ENCODE measurements around the gene ARHGAP15. TPM values are rescaled to one million over a fixed set of nuclear protein-coding genes. Genes with fewer than 3 reads are reported as not detected.

The ARHGAP15 gene
- total and polyA plus RNA-seq, 2 donors from 2014 or later = 5.7 to 23.1 TPM

DNA sequence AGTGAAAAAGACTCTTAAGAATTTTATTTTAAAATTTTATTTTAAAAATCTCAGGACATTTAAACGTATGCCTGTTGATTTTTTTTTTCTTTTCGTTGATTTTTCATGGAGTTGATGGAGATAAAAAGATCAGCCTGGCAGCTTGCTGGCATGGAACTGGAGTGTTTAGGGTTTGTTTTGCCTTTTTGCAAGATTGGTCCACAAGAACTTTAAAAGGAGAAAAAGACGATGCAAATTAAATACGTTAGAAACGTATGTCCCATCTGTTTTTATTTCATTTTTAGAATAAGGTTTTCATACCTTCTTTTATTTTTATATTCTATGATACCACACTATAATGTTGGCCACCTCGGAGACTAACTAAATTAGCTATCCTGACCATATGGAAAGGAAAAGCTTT lies 254.9 kb downstream of the ARHGAP15 start:
- Histone ChIP-seq H3K36me3 (ENCODE audit: control insufficient read depth in 2 of 3, insufficient read depth in 3 of 3, low read length in 3 of 3) (no peaks in the 10 kb centered on the region), H3K27me3 (ENCODE audit: control insufficient read depth, insufficient read depth, low read length) (no peaks in the 10 kb centered on the region), H3K27ac (ENCODE audit: low read depth in 2 of 2, low read length in 2 of 2) (no peak overlapping the region), H3K9me3 (ENCODE audit: control insufficient read depth in 2 of 3, insufficient read depth in 1 of 3, low read length in 3 of 3) (no peaks in the 10 kb centered on the region), H3K9ac (ENCODE audit: low read length in 3 of 3) (no peak overlapping the region), H3K4me1 (ENCODE audit: control insufficient read depth in 2 of 3, insufficient read depth in 2 of 3, low read depth in 1 of 3, low read length in 3 of 3) (no peaks in the 10 kb centered on the region), H3K4me3 (ENCODE audit: low read length in 3 of 3) (no peak overlapping the region)
- no peak for DNase-seq
- intact Hi-C loops (cut with DNase I) = no loop called here
- no peak for TF ChIP-seq CTCF (IDR thresholded peaks at IDR 0.05; ENCODE audit: borderline replicate concordance, extremely low read depth, insufficient read depth)
- no peak for FAIRE-seq

GRCh38 chr2:143390171-143390570 lies 261.0 kb downstream of the ARHGAP15 start:
- Histone ChIP-seq H3K4me1 (ENCODE audit: control insufficient read depth in 2 of 3, insufficient read depth in 2 of 3, low read depth in 1 of 3, low read length in 3 of 3) (no peaks in the 10 kb centered on the region), H3K9me3 (ENCODE audit: control insufficient read depth in 2 of 3, insufficient read depth in 1 of 3, low read length in 3 of 3) (no peaks in the 10 kb centered on the region), H3K4me3 (ENCODE audit: low read length in 3 of 3) (no peak overlapping the region), H3K36me3 (ENCODE audit: control insufficient read depth in 2 of 3, insufficient read depth in 3 of 3, low read length in 3 of 3) (no peaks in the 10 kb centered on the region), H3K9ac (ENCODE audit: low read length in 3 of 3) (no peak overlapping the region), H3K27ac (ENCODE audit: low read depth in 2 of 2, low read length in 2 of 2) (no peak overlapping the region), H3K27me3 (ENCODE audit: control insufficient read depth, insufficient read depth, low read length) (no peaks in the 10 kb centered on the region)
- FAIRE-seq (no peak), DNase-seq (no peak)
- TF ChIP-seq CTCF (IDR thresholded peaks at IDR 0.05; ENCODE audit: borderline replicate concordance, extremely low read depth, insufficient read depth) = no peak
- intact Hi-C loops (cut with DNase I) = no loop called here

- no peaks in the 10 kb centered on the region for H3K4me1 ChIP-seq (ENCODE audit: control insufficient read depth in 2 of 3, insufficient read depth in 2 of 3, low read depth in 1 of 3, low read length in 3 of 3)
- no peak overlapping the region for H3K4me3 ChIP-seq (ENCODE audit: low read length in 3 of 3)
- no peak overlapping the region for H3K27ac ChIP-seq (ENCODE audit: low read depth in 2 of 2, low read length in 2 of 2)
- no peaks in the 10 kb centered on the region for H3K36me3 ChIP-seq (ENCODE audit: control insufficient read depth in 2 of 3, insufficient read depth in 3 of 3, low read length in 3 of 3)
- H3K9me3 ChIP-seq (ENCODE audit: control insufficient read depth in 2 of 3, insufficient read depth in 1 of 3, low read length in 3 of 3) = no peaks in the 10 kb centered on the region
- TF ChIP-seq CTCF (IDR thresholded peaks at IDR 0.05; ENCODE audit: borderline replicate concordance, extremely low read depth, insufficient read depth) = no peak
- FAIRE-seq = no peak
- no peak for DNase-seq
- intact Hi-C loops (cut with DNase I) = no loop called here
- H3K27me3 ChIP-seq (ENCODE audit: control insufficient read depth, insufficient read depth, low read length) = no peaks in the 10 kb centered on the region
- no peak overlapping the region for H3K9ac ChIP-seq (ENCODE audit: low read length in 3 of 3)
Measured at GRCh38 chr2:143392358-143392757, 263.1 kb downstream of the ARHGAP15 start.

DNA sequence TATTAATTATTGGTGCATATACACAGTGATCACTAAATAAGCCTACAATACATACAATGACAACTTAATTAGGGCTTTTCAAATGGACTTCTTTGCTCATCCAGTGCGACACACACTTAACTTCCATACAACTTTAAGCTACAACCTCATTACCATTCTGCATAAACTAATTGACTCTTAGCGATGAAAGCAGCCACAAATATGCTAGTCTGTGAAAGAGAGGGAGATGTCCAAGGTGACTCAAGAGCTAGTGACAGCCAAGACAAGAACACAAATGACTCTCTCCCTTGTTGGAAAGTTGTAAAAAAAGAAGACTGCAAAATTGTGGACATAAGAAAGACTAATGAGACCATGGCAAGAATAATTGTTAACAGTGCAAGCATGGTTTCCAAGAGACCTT lies 264.8 kb downstream of the ARHGAP15 start:
- Histone ChIP-seq H3K9me3 (ENCODE audit: control insufficient read depth in 2 of 3, insufficient read depth in 1 of 3, low read length in 3 of 3) (no peaks in the 10 kb centered on the region), H3K4me3 (ENCODE audit: low read length in 3 of 3) (no peak overlapping the region), H3K9ac (ENCODE audit: low read length in 3 of 3) (no peak overlapping the region), H3K4me1 (ENCODE audit: control insufficient read depth in 2 of 3, insufficient read depth in 2 of 3, low read depth in 1 of 3, low read length in 3 of 3) (no peaks in the 10 kb centered on the region), H3K36me3 (ENCODE audit: control insufficient read depth in 2 of 3, insufficient read depth in 3 of 3, low read length in 3 of 3) (no peaks in the 10 kb centered on the region), H3K27ac (ENCODE audit: low read depth in 2 of 2, low read length in 2 of 2) (no peak overlapping the region), H3K27me3 (ENCODE audit: control insufficient read depth, insufficient read depth, low read length) (no peaks in the 10 kb centered on the region)
- TF ChIP-seq CTCF (IDR thresholded peaks at IDR 0.05; ENCODE audit: borderline replicate concordance, extremely low read depth, insufficient read depth) = no peak
- intact Hi-C loops (cut with DNase I) = no loop called here
- no peak for DNase-seq
- no peak for FAIRE-seq

All from kidney (tissue), 14 donors.